ENCODE results near the gene KTI12. TPM values are rescaled to one million over a fixed set of nuclear protein-coding genes. Genes with fewer than 3 reads are reported as not detected.
A peak's percentile ranks its signal among the peaks of the same experiment; 100 is the strongest.
"Not testable (repeated sequence)": the region's sequence is repeated elsewhere in the genome, so short reads cannot be mapped to it uniquely, and the experiment has no call there.

KTI12 gene
- total and polyA plus RNA-seq, 2 donors, result 7.7 to 11.1 TPM

- not testable (repeated sequence) for H3K4me1 ChIP-seq (ENCODE audit: control insufficient read depth in 2 of 2, insufficient read depth in 2 of 2, low read length in 2 of 2); DNase-seq (ENCODE audit: low read depth in 6 of 9, low spot score in 9 of 9); H3K27ac ChIP-seq (ENCODE audit: low read depth in 1 of 2, low read length in 1 of 2); H3K4me3 ChIP-seq (ENCODE audit: low read length in 2 of 2); H3K36me3 ChIP-seq (ENCODE audit: control insufficient read depth in 2 of 2, insufficient read depth in 2 of 2, low read length in 1 of 2); H3K9me3 ChIP-seq (ENCODE audit: control insufficient read depth in 2 of 2, insufficient read depth in 1 of 2, low read length in 1 of 2)
- H3K27me3 ChIP-seq (ENCODE audit: control insufficient read depth in 2 of 2, insufficient read depth in 1 of 2, low read length in 1 of 2), result peaks cover 8 to 19% of the 10 kb centered on the region in 2 donors
- WGBS, result 65% methylated on average over 3 of the region's 3 CpGs
Measured at GRCh38 chr1:52005548-52005947, 28.1 kb downstream of the KTI12 start.

GRCh38 chr1:52003877-52004276 lies 29.7 kb downstream of the KTI12 start:
- Histone ChIP-seq H3K27ac (ENCODE audit: low read depth in 1 of 2, low read length in 1 of 2) (no peak overlapping the region), H3K9me3 (ENCODE audit: control insufficient read depth in 2 of 2, insufficient read depth in 1 of 2, low read length in 1 of 2) (no peaks in the 10 kb centered on the region), H3K36me3 (ENCODE audit: control insufficient read depth in 2 of 2, insufficient read depth in 2 of 2, low read length in 1 of 2) (no peaks in the 10 kb centered on the region), H3K27me3 (ENCODE audit: control insufficient read depth in 2 of 2, insufficient read depth in 1 of 2, low read length in 1 of 2) (peaks cover 8 to 20% of the 10 kb centered on the region in 2 donors), H3K4me3 (ENCODE audit: low read length in 2 of 2) (no peak overlapping the region), H3K4me1 (ENCODE audit: control insufficient read depth in 2 of 2, insufficient read depth in 2 of 2, low read length in 2 of 2) (no peaks in the 10 kb centered on the region)
- no peak for DNase-seq (ENCODE audit: low read depth in 6 of 9, low spot score in 9 of 9)
- 83% methylated on average over 4 of the region's 4 CpGs for WGBS

GRCh38 chr1:52002038-52002917 lies 31.3 kb downstream of the KTI12 start:
- Histone ChIP-seq H3K27me3 (ENCODE audit: control insufficient read depth in 2 of 2, insufficient read depth in 1 of 2, low read length in 1 of 2) (peaks cover 3 to 16% of the 10 kb centered on the region in 2 donors), H3K4me1 (ENCODE audit: control insufficient read depth in 2 of 2, insufficient read depth in 2 of 2, low read length in 2 of 2) (no peaks in the 10 kb centered on the region), H3K27ac (ENCODE audit: low read depth in 1 of 2, low read length in 1 of 2) (no peak overlapping the region), H3K36me3 (ENCODE audit: control insufficient read depth in 2 of 2, insufficient read depth in 2 of 2, low read length in 1 of 2) (no peaks in the 10 kb centered on the region), H3K9me3 (ENCODE audit: control insufficient read depth in 2 of 2, insufficient read depth in 1 of 2, low read length in 1 of 2) (no peaks in the 10 kb centered on the region), H3K4me3 (ENCODE audit: low read length in 2 of 2) (no peak overlapping the region)
- WGBS, result 61% methylated on average over 9 of the region's 9 CpGs
- DNase-seq (ENCODE audit: low read depth in 6 of 9, low spot score in 9 of 9), result peak; percentile 33 to 87 (median 78)

GRCh38 chr1:51998701-51999100 lies 34.9 kb downstream of the KTI12 start:
- DNase-seq (ENCODE audit: low read depth in 6 of 9, low spot score in 9 of 9), result no peak
- no peaks in the 10 kb centered on the region for H3K4me1 ChIP-seq (ENCODE audit: control insufficient read depth in 2 of 2, insufficient read depth in 2 of 2, low read length in 2 of 2)
- H3K36me3 ChIP-seq (ENCODE audit: control insufficient read depth in 2 of 2, insufficient read depth in 2 of 2, low read length in 1 of 2), result no peaks in the 10 kb centered on the region
- WGBS, result 86% methylated on average over 1 of the region's 1 CpG
- no peak overlapping the region for H3K27ac ChIP-seq (ENCODE audit: low read depth in 1 of 2, low read length in 1 of 2)
- no peak overlapping the region for H3K4me3 ChIP-seq (ENCODE audit: low read length in 2 of 2)
- H3K27me3 ChIP-seq (ENCODE audit: control insufficient read depth in 2 of 2, insufficient read depth in 1 of 2, low read length in 1 of 2), result peaks cover 2 to 4% of the 10 kb centered on the region in 2 donors
- no peaks in the 10 kb centered on the region for H3K9me3 ChIP-seq (ENCODE audit: control insufficient read depth in 2 of 2, insufficient read depth in 1 of 2, low read length in 1 of 2)

- 72% methylated on average over 5 of the region's 5 CpGs for WGBS
- Histone ChIP-seq H3K27me3 (ENCODE audit: control insufficient read depth in 2 of 2, insufficient read depth in 1 of 2, low read length in 1 of 2) (peaks cover 2 to 9% of the 10 kb centered on the region in 2 donors), H3K4me3 (ENCODE audit: low read length in 2 of 2) (no peak overlapping the region), H3K36me3 (ENCODE audit: control insufficient read depth in 2 of 2, insufficient read depth in 2 of 2, low read length in 1 of 2) (no peaks in the 10 kb centered on the region), H3K4me1 (ENCODE audit: control insufficient read depth in 2 of 2, insufficient read depth in 2 of 2, low read length in 2 of 2) (no peaks in the 10 kb centered on the region), H3K9me3 (ENCODE audit: control insufficient read depth in 2 of 2, insufficient read depth in 1 of 2, low read length in 1 of 2) (no peaks in the 10 kb centered on the region), H3K27ac (ENCODE audit: low read depth in 1 of 2, low read length in 1 of 2) (no peak overlapping the region)
- no peak for DNase-seq (ENCODE audit: low read depth in 6 of 9, low spot score in 9 of 9)
Measured at GRCh38 chr1:51997974-51998382, 35.6 kb downstream of the KTI12 start.

- Histone ChIP-seq H3K36me3 (ENCODE audit: control insufficient read depth in 2 of 2, insufficient read depth in 2 of 2, low read length in 1 of 2) (no peaks in the 10 kb centered on the region), H3K9me3 (ENCODE audit: control insufficient read depth in 2 of 2, insufficient read depth in 1 of 2, low read length in 1 of 2) (no peaks in the 10 kb centered on the region), H3K4me1 (ENCODE audit: control insufficient read depth in 2 of 2, insufficient read depth in 2 of 2, low read length in 2 of 2) (peaks cover 0 to 3% of the 10 kb centered on the region in 2 donors), H3K4me3 (ENCODE audit: low read length in 2 of 2) (peak within 1 kb of the TSS in 1 of 2 donors; percentile 64), H3K27ac (ENCODE audit: low read depth in 1 of 2, low read length in 1 of 2) (no peak within 1 kb of the TSS), H3K27me3 (ENCODE audit: control insufficient read depth in 2 of 2, insufficient read depth in 1 of 2, low read length in 1 of 2) (peaks cover 9 to 52% of the 10 kb centered on the region in 2 donors)
- WGBS, result under 1% methylated on average over 46 of the region's 46 CpGs
- peak in 8 of 9 donors; percentile 13 to 59 (median 36) for DNase-seq (ENCODE audit: low read depth in 6 of 9, low spot score in 9 of 9)
Measured at GRCh38 chr1:51990478-51990965, 43.1 kb downstream of the KTI12 start, which contains the start of gene RAB3B. TSS of gene RAB3B (minus strand) at chr1:51990700. CDS start at chr1:51977117, 13,583 bp downstream.

GRCh38 chr1:51989582-51990477 lies 43.8 kb downstream of the KTI12 start:
- peaks cover 9 to 52% of the 10 kb centered on the region in 2 donors for H3K27me3 ChIP-seq (ENCODE audit: control insufficient read depth in 2 of 2, insufficient read depth in 1 of 2, low read length in 1 of 2)
- 25% methylated on average over 47 of the region's 47 CpGs for WGBS

GRCh38 chr1:51988254-51988653 lies 45.4 kb downstream of the KTI12 start:
- H3K9me3 ChIP-seq (ENCODE audit: control insufficient read depth in 2 of 2, insufficient read depth in 1 of 2, low read length in 1 of 2), result no peaks in the 10 kb centered on the region
- peaks cover 0 to 3% of the 10 kb centered on the region in 2 donors for H3K4me1 ChIP-seq (ENCODE audit: control insufficient read depth in 2 of 2, insufficient read depth in 2 of 2, low read length in 2 of 2)
- H3K27ac ChIP-seq (ENCODE audit: low read depth in 1 of 2, low read length in 1 of 2), result no peak overlapping the region
- no peak overlapping the region for H3K4me3 ChIP-seq (ENCODE audit: low read length in 2 of 2)
- no peak for DNase-seq (ENCODE audit: low read depth in 6 of 9, low spot score in 9 of 9)
- H3K36me3 ChIP-seq (ENCODE audit: control insufficient read depth in 2 of 2, insufficient read depth in 2 of 2, low read length in 1 of 2), result no peaks in the 10 kb centered on the region
- peaks cover 9 to 50% of the 10 kb centered on the region in 2 donors for H3K27me3 ChIP-seq (ENCODE audit: control insufficient read depth in 2 of 2, insufficient read depth in 1 of 2, low read length in 1 of 2)

More at GRCh38 chr1:51989582-51990477, 43.8 kb downstream of the KTI12 start:
- peak in 1 of 9 donors; percentile 15 for DNase-seq (ENCODE audit: low read depth in 6 of 9, low spot score in 9 of 9)
- Histone ChIP-seq H3K9me3 (ENCODE audit: control insufficient read depth in 2 of 2, insufficient read depth in 1 of 2, low read length in 1 of 2) (no peaks in the 10 kb centered on the region), H3K27ac (ENCODE audit: low read depth in 1 of 2, low read length in 1 of 2) (no peak overlapping the region), H3K4me1 (ENCODE audit: control insufficient read depth in 2 of 2, insufficient read depth in 2 of 2, low read length in 2 of 2) (peaks cover 0 to 3% of the 10 kb centered on the region in 2 donors), H3K4me3 (ENCODE audit: low read length in 2 of 2) (peak overlapping the region in 1 of 2 donors; percentile 64), H3K36me3 (ENCODE audit: control insufficient read depth in 2 of 2, insufficient read depth in 2 of 2, low read length in 1 of 2) (no peaks in the 10 kb centered on the region)
